ENCODE data around the gene UAP1L1.

GRCh38 chr9:137078701-137079400 is 1.5 kb downstream of the UAP1L1 start:
- TF ChIP-seq EP300 (IDR thresholded peaks at IDR 0.05) = no peak
- TF ChIP-seq HDAC2 (IDR thresholded peaks at IDR 0.05) = no peak
- TF ChIP-seq NPAS2 (CRISPR knock-in tag; IDR thresholded peaks at IDR 0.05; ENCODE audit: borderline replicate concordance) = no peak
- no peak for TF ChIP-seq CTCF (IDR thresholded peaks at IDR 0.05)
- TF ChIP-seq CHD2 (IDR thresholded peaks at IDR 0.05; ENCODE audit: low read length, partially characterized antibody) = no peak
- TF ChIP-seq ZSCAN20 (CRISPR knock-in tag; IDR thresholded peaks at IDR 0.05) = no peak
- TF ChIP-seq ZFP36 (IDR thresholded peaks at IDR 0.05; ENCODE audit: borderline replicate concordance, partially characterized antibody) = no peak
- TF ChIP-seq REST (IDR thresholded peaks at IDR 0.05) = no peak
- TF ChIP-seq MYC (IDR thresholded peaks at IDR 0.05; ENCODE audit: borderline replicate concordance, low read length) = no peak
- TF ChIP-seq CEBPB (IDR thresholded peaks at IDR 0.05) = no peak
- TF ChIP-seq BCL3 (IDR thresholded peaks at IDR 0.05) = no peak
- no peak for TF ChIP-seq MAX (IDR thresholded peaks at IDR 0.05)

Data from A549 (cell line).